HepG2 (cell line): ENCODE data around the gene RGS11. TPM values are rescaled to one million over a fixed set of nuclear protein-coding genes. Genes with fewer than 3 reads are reported as not detected.

Experiments used
- ATAC-seq: fragments of 200-7000 bp; cut with Tn5 transposase; 3 replicates; pipeline ENCODE4 v1.9.1; 2020; ENCODE audit warnings: mild to moderate bottlenecking, moderate library complexity
- BruUV-seq: library from RNA; stranded (reverse); fragments of 400-500 nt; replicated peaks from 2 replicates; lab custom pipeline; 2021; lab: Mats Ljungman, UMichigan
- CTCF ChIA-PET: fragments of 300-600 bp; formaldehyde crosslinking; extraction: SDS; loops from one replicate; lab custom pipeline; 2021; ENCODE audit warnings: low total read pairs, inconsistent platforms, low intra/inter-chr PET ratio; lab: Yijun Ruan, JAX
- POLR2A ChIA-PET: fragments of 350-600 bp; sonication (Branson Sonifier 250); formaldehyde crosslinking; loops from one replicate; lab custom pipeline; 2020; ENCODE audit warnings: antibody characterized with exemption, inconsistent platforms; lab: Yijun Ruan, JAX
- DNase-seq: peaks from one replicate; pipeline ENCODE4 v3.0.0-alpha.2; 2015; ENCODE audit warnings: low spot score
- FAIRE-seq: peaks from 3 replicates; lab custom pipeline; 2011; peaks lifted over from hg19 to GRCh38; lab: Jason Lieb, UNC
- H2AFZ ChIP-seq: one replicate; pipeline ENCODE4 v1.6.1; 2011; ENCODE audit warnings: low read length, inconsistent platforms
- H3K27ac ChIP-seq: fragments of 300-600 bp; 3 replicates; pipeline ENCODE4 v1.8.0; 2011; ENCODE audit warnings: mixed run types, mild to moderate bottlenecking, mixed read lengths, low read length, inconsistent platforms; ENCODE audit not compliant: insufficient read depth; ENCODE audit errors: extremely low read length
- H3K27me3 ChIP-seq, 2 experiments: fragments of 200-600 bp in 1 of 2; 2 replicates in 1 of 2; 3 replicates in 1 of 2; pipeline versions ENCODE4 v1.6.0 to v1.8.0; 2011; ENCODE audit warnings: low read length in 2 of 2, mild to moderate bottlenecking in 2 of 2, moderate library complexity in 2 of 2, inconsistent platforms in 1 of 2; ENCODE audit not compliant: insufficient read depth in 2 of 2, control insufficient read depth in 1 of 2
- H3K36me3 ChIP-seq, 2 experiments: fragments of 200-600 bp in 1 of 2; replicated peaks in 1 of 2; 2 replicates in 1 of 2; 3 replicates in 1 of 2; pipeline versions ENCODE4 v1.5.1 to v1.8.0; 2011; ENCODE audit warnings: low read length in 2 of 2, inconsistent platforms in 1 of 2; ENCODE audit not compliant: insufficient read depth in 2 of 2, control insufficient read depth in 1 of 2
- H3K4me1 ChIP-seq: 2 replicates; pipeline ENCODE4 v1.5.1; 2012; ENCODE audit warnings: low read length, inconsistent platforms; ENCODE audit not compliant: insufficient read depth
- H3K4me2 ChIP-seq: 2 replicates; pipeline ENCODE4 v1.6.0; 2011; ENCODE audit warnings: low read depth, low read length, inconsistent platforms
- H3K4me3 ChIP-seq, 3 experiments: fragments of 200-600 bp in 1 of 3; sonication (generic), shearing (Covaris generic) in 1 of 3; replicated peaks in 1 of 3; 2 replicates each; pipeline ENCODE4 v1.5.1; 2011 to 2016; ENCODE audit warnings: low read length in 3 of 3, inconsistent platforms in 2 of 3, low read depth in 2 of 3, mild to moderate bottlenecking in 2 of 3, control low read depth in 1 of 3, mixed read lengths in 1 of 3; ENCODE audit not compliant: insufficient read depth in 1 of 3
- H3K79me2 ChIP-seq: one replicate; pipeline ENCODE4 v1.6.1; 2011; ENCODE audit warnings: low read length, inconsistent platforms; ENCODE audit not compliant: insufficient read depth
- H3K9ac ChIP-seq: 2 replicates; pipeline ENCODE4 v1.6.0; 2011; ENCODE audit warnings: mild to moderate bottlenecking, low read depth, low read length, inconsistent platforms; ENCODE audit not compliant: insufficient read depth
- H3K9me3 ChIP-seq: 2 replicates; pipeline ENCODE4 v1.5.1; 2012; ENCODE audit warnings: mild to moderate bottlenecking, low read length
- H4K20me1 ChIP-seq: 2 replicates; pipeline ENCODE4 v1.6.0; 2011; ENCODE audit warnings: inconsistent platforms, mild to moderate bottlenecking, low read length, moderate library complexity; ENCODE audit not compliant: insufficient read depth
- ADNP ChIP-seq: sonication (generic); formaldehyde crosslinking; IDR thresholded peaks from 2 replicates; pipeline ENCODE4 v1.4.0; 2020; ENCODE audit warnings: missing genetic modification reagents
- CSRNP2 ChIP-seq: sonication (generic); formaldehyde crosslinking; conservative IDR thresholded peaks from 2 replicates; pipeline ENCODE4 v1.8.0; 2022; ENCODE audit warnings: low read depth, missing genetic modification reagents
- FOSL2 ChIP-seq: sonication (generic); formaldehyde crosslinking; IDR thresholded peaks from 2 replicates; pipeline ENCODE4 v1.4.0; 2020; ENCODE audit warnings: missing genetic modification reagents
- KLF9 ChIP-seq: IDR thresholded peaks from 2 replicates; pipeline ENCODE4 v1.6.1; 2016; ENCODE audit warnings: low read depth
- LBX2 ChIP-seq: sonication (generic); formaldehyde crosslinking; IDR thresholded peaks from 2 replicates; pipeline ENCODE4 v1.5.0; 2020; ENCODE audit warnings: missing genetic modification reagents, mild to moderate bottlenecking, borderline replicate concordance
- MIXL1 ChIP-seq: IDR thresholded peaks from 2 replicates; pipeline ENCODE4 v1.6.1; 2016
- RFX5 ChIP-seq: IDR thresholded peaks from 2 replicates; pipeline ENCODE4 v1.6.1; 2011; ENCODE audit warnings: low read depth, low read length, improper control_type of control experiment
- SMAD3 ChIP-seq: sonication (generic); formaldehyde crosslinking; IDR thresholded peaks from 2 replicates; pipeline ENCODE4 v1.4.0; 2020; ENCODE audit warnings: missing genetic modification reagents
- SUZ12 ChIP-seq: fragments of 150-350 bp; IDR thresholded peaks from 2 replicates; pipeline ENCODE4 v1.6.1; 2014; ENCODE audit warnings: low read depth, low read length
- THAP8 ChIP-seq: sonication (generic); formaldehyde crosslinking; IDR thresholded peaks from 2 replicates; pipeline ENCODE4 v1.5.1; 2020; ENCODE audit warnings: missing genetic modification reagents, mild to moderate bottlenecking, borderline replicate concordance
- XRCC5 ChIP-seq: fragments of 200-400 bp; formaldehyde crosslinking; optimal IDR thresholded peaks from 2 replicates; pipeline ENCODE3; 2017; ENCODE audit warnings: mild to moderate bottlenecking, low read length
- ZFP82 ChIP-seq: sonication (generic); formaldehyde crosslinking; IDR thresholded peaks from 2 replicates; pipeline ENCODE4 v1.5.1; 2020; ENCODE audit warnings: mild to moderate bottlenecking, missing genetic modification reagents, borderline replicate concordance
- ZNF383 ChIP-seq: sonication (generic); formaldehyde crosslinking; IDR thresholded peaks from 2 replicates; pipeline ENCODE4 v1.4.0; 2020; ENCODE audit warnings: missing genetic modification reagents, mild to moderate bottlenecking, borderline replicate concordance
- ZNF484 ChIP-seq: sonication (generic); formaldehyde crosslinking; IDR thresholded peaks from 2 replicates; pipeline ENCODE4 v1.5.1; 2020; ENCODE audit warnings: mild to moderate bottlenecking, low read depth, missing genetic modification reagents, borderline replicate concordance
- ZNF660 ChIP-seq: sonication (generic); formaldehyde crosslinking; IDR thresholded peaks from 2 replicates; pipeline ENCODE4 v1.5.1; 2020; ENCODE audit warnings: mild to moderate bottlenecking, low read depth, missing genetic modification reagents, borderline replicate concordance
- WGBS: methylation state at CpG from one replicate; pipeline ENCODE4 v1.1.6; 2017; ENCODE audit warnings: low lambda C conversion rate; 5-methylcytosine and 5-hydroxymethylcytosine counted together
- in situ Hi-C: cut with HindIII; loops from 2 replicates; pipeline ENCODE4 v1.10.0; 2017; ENCODE audit warnings: low pct_unique_long_range_greater_than_20kb; ENCODE audit not compliant: extremely low pct_ligation_motif_present
- intact Hi-C: fragments of 100-400 bp; cut with micrococcal nuclease; formaldehyde crosslinking; loops from one replicate; pipeline ENCODE4 v1.10.0; 2022; ENCODE audit not compliant: unreplicated experiment
- polyA plus RNA-seq, 8 experiments: library from polyadenylated mRNA; depleted of rRNA in 3 of 8; stranded (reverse) in 7 of 8; unstranded in 1 of 8; fragments of >200 nt; fragmentation: Illumina TruSeq in 4 of 8; extraction: Trizol in 4 of 8; gene quantifications; 2 replicates each; pipeline versions ENCODE4 v1.2.1 to v1.2.3, GENCODE V29; 2011 to 2016; ENCODE audit warnings: low read depth in 4 of 8, missing spikeins in 1 of 8, mixed read lengths in 1 of 8; ENCODE audit not compliant: insufficient read depth in 1 of 8
- total RNA-seq, 5 experiments: library from RNA; depleted of rRNA; stranded (reverse); fragments of >200 nt; fragmentation: Illumina TruSeq; extraction: Trizol; gene quantifications; 2 replicates each; pipeline ENCODE4 v1.2.3, GENCODE V29; 2016; ENCODE audit warnings: low read depth in 1 of 5

The RGS11 gene
- total and polyA plus RNA-seq, 2 of the 13 experiments (the other 11 are each of a cell fraction or from before 2014, with no cell fraction given) = 0.11 TPM; not detected in 1

- DNase-seq (no peak), FAIRE-seq (no peak), ATAC-seq (no peak)
- Histone ChIP-seq H3K27me3 (peaks cover 21 to 67% of the 10 kb centered on the region in 2 experiments; a peak in 4 of 5 replicates), H3K4me3 (no peak overlapping the region), H3K9me3 (no peaks in the 10 kb centered on the region), H3K4me2 (no peak overlapping the region), H3K79me2 (no peaks in the 10 kb centered on the region)
- CTCF ChIA-PET = no interaction called here
- intact Hi-C loops = no loop called here
- in situ Hi-C loops = loop anchor here (5.0 kb wide), 1 partner anchor 92 kb away; no protein-coding TSS in a partner anchor
- 28% methylated on average over 5 of the region's 34 CpGs for WGBS
- no TSS peak for BruUV-seq
- TF ChIP-seq XRCC5 (no peak), ZNF484 (CRISPR knock-in tag) (no peak), THAP8 (CRISPR knock-in tag) (no peak), SMAD3 (no peak), CSRNP2 (CRISPR knock-in tag) (no peak), ZNF660 (CRISPR knock-in tag) (no peak), ZNF383 (CRISPR knock-in tag) (no peak), FOSL2 (CRISPR knock-in tag) (no peak), SUZ12 (no peak), LBX2 (CRISPR knock-in tag) (no peak), MIXL1 (CRISPR knock-in tag) (no peak), RFX5 (no peak), ADNP (no peak), KLF9 (CRISPR knock-in tag) (no peak), ZFP82 (CRISPR knock-in tag) (no peak)
- TF ChIP-seq, all 625 proteins: peak for 0
- Histone ChIP-seq H3K4me1 (peaks cover 42% of the 10 kb centered on the region), H3K9ac (no peak overlapping the region), H3K36me3 (no peaks in the 10 kb centered on the region), H4K20me1 (no peaks in the 10 kb centered on the region), H2AFZ (no peak overlapping the region), H3K27ac (no peak overlapping the region)
- POLR2A ChIA-PET = no interaction called here
Observed at GRCh38 chr16:270381-271255, 5.1 kb downstream of the RGS11 start.
